Mucosa of descending colon (tissue), 3 donors: ENCODE measurements around the gene CXCL12. TPM values are rescaled to one million over a fixed set of nuclear protein-coding genes. Genes with fewer than 3 reads are reported as not detected.

Experiments
- ATAC-seq: fragments of 200-7000 bp; cut with Tn5 transposase; one replicate; pipeline ENCODE4 v1.9.1; 2020; ENCODE audit warnings: mild to moderate bottlenecking, moderate library complexity
- DNase-seq, 3 donors: peaks; one replicate each; pipeline ENCODE4 v3.0.0-alpha.2; 2020
- H3K36me3 ChIP-seq: fragments of 200-600 bp; one replicate; pipeline ENCODE4 v1.8.0; 2021; ENCODE audit warnings: low read depth, mild to moderate bottlenecking
- H3K4me1 ChIP-seq: fragments of 200-600 bp; one replicate; pipeline ENCODE4 v1.8.0; 2021; ENCODE audit warnings: low read depth, mild to moderate bottlenecking
- H3K4me3 ChIP-seq: fragments of 200-600 bp; one replicate; pipeline ENCODE4 v1.8.0; 2021; ENCODE audit warnings: mild to moderate bottlenecking
- H3K9me3 ChIP-seq: fragments of 200-600 bp; one replicate; pipeline ENCODE4 v1.8.0; 2021; ENCODE audit warnings: mild to moderate bottlenecking
- intact Hi-C, 2 donors: fragments of 100-400 bp; cut with DNase I in 1 of 2; cut with micrococcal nuclease in 1 of 2; formaldehyde crosslinking; loops; one replicate each; pipeline versions ENCODE4 v1.11.0 to v1.11.1; 2022; cut with DNase I, micrococcal nuclease
- total RNA-seq, 3 donors: library from RNA; stranded (reverse); fragmentation: NEBNext Ultra II Directional in 2 of 3; extraction: Animal tissue kit (Norgen Biotek cat#: 25700) in 2 of 3; gene quantifications; one replicate each; pipeline versions ENCODE4 v1.2.1 to v1.2.4, GENCODE V29; 2021 to 2023
- TF ChIP-seq, protein P1 (sequence below): fragments of 200-600 bp; IDR thresholded peaks from one replicate; pipeline ENCODE4 v1.8.0; 2022; ENCODE audit warnings: antibody characterized with exemption, mild to moderate bottlenecking
- donor health status: DM: no; HTN: no; CAD: no; lungs with moderate emphysema.
- donor health status: DM: no; HTN: no; CAD: no.
- donor health status: DM: no; HTN: yes; CAD: no.

The CXCL12 gene
- total RNA-seq, 3 donors from 2014 or later, result 17.1 to 97.8 (median 51.3) TPM

GRCh38 chr10:44344727-44345126, 40.2 kb downstream of the CXCL12 start:
- TF ChIP-seq, protein P1, sequence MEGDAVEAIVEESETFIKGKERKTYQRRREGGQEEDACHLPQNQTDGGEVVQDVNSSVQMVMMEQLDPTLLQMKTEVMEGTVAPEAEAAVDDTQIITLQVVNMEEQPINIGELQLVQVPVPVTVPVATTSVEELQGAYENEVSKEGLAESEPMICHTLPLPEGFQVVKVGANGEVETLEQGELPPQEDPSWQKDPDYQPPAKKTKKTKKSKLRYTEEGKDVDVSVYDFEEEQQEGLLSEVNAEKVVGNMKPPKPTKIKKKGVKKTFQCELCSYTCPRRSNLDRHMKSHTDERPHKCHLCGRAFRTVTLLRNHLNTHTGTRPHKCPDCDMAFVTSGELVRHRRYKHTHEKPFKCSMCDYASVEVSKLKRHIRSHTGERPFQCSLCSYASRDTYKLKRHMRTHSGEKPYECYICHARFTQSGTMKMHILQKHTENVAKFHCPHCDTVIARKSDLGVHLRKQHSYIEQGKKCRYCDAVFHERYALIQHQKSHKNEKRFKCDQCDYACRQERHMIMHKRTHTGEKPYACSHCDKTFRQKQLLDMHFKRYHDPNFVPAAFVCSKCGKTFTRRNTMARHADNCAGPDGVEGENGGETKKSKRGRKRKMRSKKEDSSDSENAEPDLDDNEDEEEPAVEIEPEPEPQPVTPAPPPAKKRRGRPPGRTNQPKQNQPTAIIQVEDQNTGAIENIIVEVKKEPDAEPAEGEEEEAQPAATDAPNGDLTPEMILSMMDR, result no peak
- intact Hi-C loops, result no loop called here
- Histone ChIP-seq H3K4me3 (no peak overlapping the region), H3K36me3 (no peaks in the 10 kb centered on the region), H3K4me1 (no peaks in the 10 kb centered on the region), H3K9me3 (no peaks in the 10 kb centered on the region)
- DNase-seq, result no peak
- no peak for ATAC-seq

GRCh38 chr10:44343843-44344242, 41.1 kb downstream of the CXCL12 start:
- Histone ChIP-seq H3K9me3 (no peaks in the 10 kb centered on the region), H3K4me3 (no peak overlapping the region), H3K36me3 (no peaks in the 10 kb centered on the region), H3K4me1 (no peaks in the 10 kb centered on the region)
- no peak for ATAC-seq
- TF ChIP-seq, protein P1, result no peak
- intact Hi-C loops, result no loop called here
- no peak for DNase-seq

- DNase-seq, result no peak
- H3K36me3 ChIP-seq, result no peaks in the 10 kb centered on the region
- ATAC-seq, result no peak
- H3K4me3 ChIP-seq, result no peak overlapping the region
- no peaks in the 10 kb centered on the region for H3K9me3 ChIP-seq
- TF ChIP-seq, protein P1, result no peak
- H3K4me1 ChIP-seq, result no peaks in the 10 kb centered on the region
- intact Hi-C loops, result no loop called here
Observed at GRCh38 chr10:44341886-44342285, 43.0 kb downstream of the CXCL12 start.

DNA sequence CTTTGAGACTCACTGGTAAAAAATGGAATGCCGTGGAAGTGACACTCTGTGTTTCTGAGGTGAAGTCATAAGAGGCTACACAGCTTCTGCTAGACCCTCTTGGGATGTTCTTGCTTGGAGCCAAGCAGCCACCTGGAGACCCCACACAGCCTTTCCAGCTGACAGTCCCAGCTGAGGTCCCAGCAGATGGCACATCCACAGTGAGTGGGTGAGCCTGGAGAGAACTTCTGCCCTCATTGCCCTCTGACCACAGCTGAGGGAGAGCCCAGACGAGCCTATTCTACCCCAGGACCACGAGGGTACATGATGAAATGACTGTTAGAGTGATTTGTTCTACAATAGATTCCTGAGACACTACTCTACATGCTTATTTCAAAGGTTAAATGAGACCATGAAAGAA, 44.3 kb downstream of the CXCL12 start:
- intact Hi-C loops, result no loop called here
- DNase-seq (no peak), ATAC-seq (no peak)
- H3K4me3 ChIP-seq, result no peak overlapping the region
- no peaks in the 10 kb centered on the region for H3K36me3 ChIP-seq
- no peaks in the 10 kb centered on the region for H3K9me3 ChIP-seq
- no peaks in the 10 kb centered on the region for H3K4me1 ChIP-seq
- TF ChIP-seq, protein P1, result no peak

DNA sequence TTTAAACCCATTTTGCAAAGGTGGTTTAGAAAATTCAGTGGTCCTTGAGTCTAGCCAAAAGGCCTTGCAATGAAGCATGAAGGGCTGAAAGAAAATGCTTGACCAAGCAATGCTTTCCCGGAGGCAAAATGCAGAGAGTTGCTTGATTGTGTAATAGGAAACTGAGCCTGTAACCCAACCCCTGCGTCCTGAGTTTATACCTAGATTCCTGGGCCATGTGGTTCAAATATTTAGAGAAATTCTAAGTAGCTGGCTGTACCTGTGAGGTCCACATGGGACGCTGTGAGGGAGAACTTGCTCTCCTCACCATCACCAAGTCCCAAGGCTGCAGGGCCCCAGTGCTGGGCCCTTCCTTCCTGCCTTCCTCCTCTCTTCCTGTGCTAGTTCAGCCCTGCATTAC, 45.7 kb downstream of the CXCL12 start:
- Histone ChIP-seq H3K4me3 (no peak overlapping the region), H3K36me3 (no peaks in the 10 kb centered on the region), H3K9me3 (no peaks in the 10 kb centered on the region), H3K4me1 (no peaks in the 10 kb centered on the region)
- intact Hi-C loops, result no loop called here
- TF ChIP-seq, protein P1, result no peak
- DNase-seq (no peak), ATAC-seq (no peak)

GRCh38 chr10:44337081-44337480, 47.8 kb downstream of the CXCL12 start:
- Histone ChIP-seq H3K9me3 (no peaks in the 10 kb centered on the region), H3K4me1 (no peaks in the 10 kb centered on the region)
- TF ChIP-seq, protein P1, result no peak

More at GRCh38 chr10:44337081-44337480, 47.8 kb downstream of the CXCL12 start:
- DNase-seq, result no peak
- no peak for ATAC-seq
- Histone ChIP-seq H3K4me3 (no peak overlapping the region), H3K36me3 (no peaks in the 10 kb centered on the region)
- intact Hi-C loops, result no loop called here
